Chondrocyte (in vitro differentiated cells): ENCODE results near the gene MCC. TPM values are rescaled to one million over a fixed set of nuclear protein-coding genes. Genes with fewer than 3 reads are reported as not detected.

ENCODE experiments used
- DNase-seq: peaks from one replicate; pipeline ENCODE4 v3.0.0; 2021; ENCODE audit warnings: mixed read lengths, low spot score
- H3K27ac Mint-ChIP-seq: one replicate; pipeline ENCODE4 v1.8.0; 2021; ENCODE audit warnings: mild to moderate bottlenecking, moderate library complexity, mixed read lengths; ENCODE audit not compliant: unreplicated experiment
- H3K27me3 Mint-ChIP-seq: 2 replicates; pipeline ENCODE4 v1.8.0; 2021; ENCODE audit warnings: low read depth, mixed read lengths
- H3K36me3 Mint-ChIP-seq: 2 replicates; pipeline ENCODE4 v1.8.0; 2021; ENCODE audit warnings: low read depth, mixed read lengths
- H3K4me1 Mint-ChIP-seq: 2 replicates; pipeline ENCODE4 v1.8.0; 2021; ENCODE audit warnings: low read depth, mild to moderate bottlenecking, mixed read lengths
- H3K4me3 Mint-ChIP-seq: one replicate; pipeline ENCODE4 v1.8.0; 2021; ENCODE audit warnings: mild to moderate bottlenecking, moderate library complexity, mixed read lengths; ENCODE audit not compliant: unreplicated experiment
- H3K9me3 Mint-ChIP-seq: 2 replicates; pipeline ENCODE4 v1.8.0; 2021; ENCODE audit warnings: low read depth, mixed read lengths
- CTCF ChIP-seq: fragments of 200-600 bp; sonication (generic); IDR thresholded peaks from 2 replicates; pipeline ENCODE4 v1.5.0; 2021; ENCODE audit warnings: antibody characterized with exemption, mild to moderate bottlenecking, moderate library complexity
- total RNA-seq: library from RNA; stranded (reverse); gene quantifications from 3 replicates; pipeline ENCODE4 v1.2.1, GENCODE V29; 2021

Gene MCC
- total RNA-seq, 1 donor from 2014 or later: 15.0 TPM

- TF ChIP-seq CTCF: no peak
- Mint-ChIP-seq H3K4me3 (no peak overlapping the region), H3K4me1 (peaks cover 14% of the 10 kb centered on the region)
These were observed 462.0 kb downstream of the MCC start for GRCh38 chr5:113026211-113026610.

GRCh38 chr5:113025596-113025995, 462.7 kb downstream of the MCC start:
- H3K4me3 Mint-ChIP-seq: no peak overlapping the region
- peaks cover 21% of the 10 kb centered on the region for H3K36me3 Mint-ChIP-seq
- peaks cover 10% of the 10 kb centered on the region for H3K4me1 Mint-ChIP-seq
- no peak overlapping the region for H3K27ac Mint-ChIP-seq
- TF ChIP-seq CTCF: no peak
- DNase-seq: no peak
- H3K27me3 Mint-ChIP-seq: no peaks in the 10 kb centered on the region
- H3K9me3 Mint-ChIP-seq: no peaks in the 10 kb centered on the region

More at GRCh38 chr5:113026211-113026610, 462.0 kb downstream of the MCC start:
- no peak for DNase-seq
- Mint-ChIP-seq H3K9me3 (no peaks in the 10 kb centered on the region), H3K27ac (no peak overlapping the region), H3K27me3 (no peaks in the 10 kb centered on the region), H3K36me3 (peaks cover 21% of the 10 kb centered on the region)

GRCh38 chr5:113024076-113024697, 464.1 kb downstream of the MCC start:
- Mint-ChIP-seq H3K4me1 (no peaks in the 10 kb centered on the region), H3K27me3 (no peaks in the 10 kb centered on the region), H3K27ac (no peak overlapping the region), H3K4me3 (no peak overlapping the region), H3K9me3 (no peaks in the 10 kb centered on the region), H3K36me3 (peaks cover 19% of the 10 kb centered on the region)
- no peak for TF ChIP-seq CTCF
- DNase-seq: no peak

GRCh38 chr5:113022661-113023060, 465.6 kb downstream of the MCC start:
- TF ChIP-seq CTCF: no peak
- no peak overlapping the region for H3K27ac Mint-ChIP-seq
- H3K4me3 Mint-ChIP-seq: no peak overlapping the region
- H3K27me3 Mint-ChIP-seq: no peaks in the 10 kb centered on the region
- no peak for DNase-seq
- H3K4me1 Mint-ChIP-seq: peaks cover 3% of the 10 kb centered on the region
- H3K9me3 Mint-ChIP-seq: no peaks in the 10 kb centered on the region
- H3K36me3 Mint-ChIP-seq: peaks cover 17% of the 10 kb centered on the region

GRCh38 chr5:113020461-113021273, 467.6 kb downstream of the MCC start:
- peaks cover 10% of the 10 kb centered on the region for H3K36me3 Mint-ChIP-seq

More at GRCh38 chr5:113020461-113021273, 467.6 kb downstream of the MCC start:
- TF ChIP-seq CTCF: no peak
- Mint-ChIP-seq H3K27ac (no peak overlapping the region), H3K4me3 (no peak overlapping the region), H3K4me1 (peaks cover 3% of the 10 kb centered on the region), H3K9me3 (no peaks in the 10 kb centered on the region), H3K27me3 (no peaks in the 10 kb centered on the region)
- no peak for DNase-seq
